HG03139 (cell line): ENCODE data around the gene PSAPL1.

Experiments used
- ATAC-seq: cut with Tn5 transposase; IDR thresholded peaks from one replicate; pipeline ENCODE4 v1.9.1; 2021; ENCODE audit not compliant: unreplicated experiment

Gene PSAPL1, protein sequence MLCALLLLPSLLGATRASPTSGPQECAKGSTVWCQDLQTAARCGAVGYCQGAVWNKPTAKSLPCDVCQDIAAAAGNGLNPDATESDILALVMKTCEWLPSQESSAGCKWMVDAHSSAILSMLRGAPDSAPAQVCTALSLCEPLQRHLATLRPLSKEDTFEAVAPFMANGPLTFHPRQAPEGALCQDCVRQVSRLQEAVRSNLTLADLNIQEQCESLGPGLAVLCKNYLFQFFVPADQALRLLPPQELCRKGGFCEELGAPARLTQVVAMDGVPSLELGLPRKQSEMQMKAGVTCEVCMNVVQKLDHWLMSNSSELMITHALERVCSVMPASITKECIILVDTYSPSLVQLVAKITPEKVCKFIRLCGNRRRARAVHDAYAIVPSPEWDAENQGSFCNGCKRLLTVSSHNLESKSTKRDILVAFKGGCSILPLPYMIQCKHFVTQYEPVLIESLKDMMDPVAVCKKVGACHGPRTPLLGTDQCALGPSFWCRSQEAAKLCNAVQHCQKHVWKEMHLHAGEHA

DNA sequence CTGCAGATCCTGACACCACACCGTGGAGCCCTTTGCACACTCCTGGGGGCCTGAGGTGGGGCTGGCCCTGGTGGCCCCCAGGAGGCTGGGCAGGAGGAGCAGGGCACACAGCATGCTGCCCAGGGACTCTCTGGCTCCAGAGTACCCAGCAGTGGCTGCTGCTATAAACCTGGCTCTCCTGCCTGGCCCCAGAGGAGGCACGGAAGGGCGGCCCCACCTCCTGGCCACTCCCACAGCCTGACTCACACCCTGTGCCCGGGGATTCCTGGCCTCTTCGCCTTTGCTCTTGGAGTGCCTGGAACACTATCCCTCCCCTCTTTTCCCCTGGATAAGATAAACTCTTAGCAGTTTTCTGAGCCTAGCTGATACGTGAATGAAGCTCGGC is at the start of gene PSAPL1:
PSAPL1 (minus strand) TSS at position 165 of the 385 bp plus-strand sequence; CDS start at position 114, 51 bp downstream.
- no peak for ATAC-seq

DNA sequence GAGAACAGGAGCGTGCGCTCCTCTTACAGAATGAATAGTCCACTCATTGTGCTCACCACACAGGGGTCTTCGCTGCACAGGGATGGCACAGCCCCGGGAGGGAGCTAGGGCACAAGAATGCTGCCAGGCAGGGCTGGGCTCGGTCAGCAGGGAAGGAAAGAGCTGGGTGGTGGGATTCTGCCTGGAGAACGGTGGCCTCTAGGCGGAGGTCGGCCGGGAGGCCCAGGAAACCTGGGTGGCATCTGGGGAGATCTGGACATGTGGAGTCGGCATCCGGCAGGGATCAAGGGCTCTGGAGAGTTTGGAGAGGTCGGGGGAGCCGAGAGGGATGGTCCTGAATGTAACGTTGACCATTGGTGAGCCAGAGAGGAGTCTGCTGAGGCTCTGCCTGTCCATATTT is 46.5 kb upstream of the PSAPL1 start:
- ATAC-seq, result no peak

DNA sequence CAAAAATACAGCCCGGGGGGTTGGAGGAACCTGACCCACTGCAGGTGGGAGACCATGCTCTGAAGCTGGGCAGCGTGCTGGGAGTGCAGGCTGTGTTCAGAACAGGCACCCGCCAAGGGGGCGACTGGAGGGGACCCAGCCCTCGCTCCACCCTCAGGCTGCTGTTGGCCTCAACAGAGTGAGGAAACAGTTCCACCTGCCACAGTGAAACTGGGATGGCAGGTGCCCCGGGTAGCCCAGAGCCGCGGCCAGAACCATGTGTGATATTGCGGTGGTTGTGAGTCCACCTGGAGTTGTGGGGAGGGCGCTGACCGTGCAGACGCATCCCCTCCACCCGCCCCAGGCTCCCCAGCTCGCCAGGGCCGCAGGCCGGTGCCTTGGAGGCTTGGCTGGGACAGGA is 45.7 kb upstream of the PSAPL1 start:
- no peak for ATAC-seq

DNA sequence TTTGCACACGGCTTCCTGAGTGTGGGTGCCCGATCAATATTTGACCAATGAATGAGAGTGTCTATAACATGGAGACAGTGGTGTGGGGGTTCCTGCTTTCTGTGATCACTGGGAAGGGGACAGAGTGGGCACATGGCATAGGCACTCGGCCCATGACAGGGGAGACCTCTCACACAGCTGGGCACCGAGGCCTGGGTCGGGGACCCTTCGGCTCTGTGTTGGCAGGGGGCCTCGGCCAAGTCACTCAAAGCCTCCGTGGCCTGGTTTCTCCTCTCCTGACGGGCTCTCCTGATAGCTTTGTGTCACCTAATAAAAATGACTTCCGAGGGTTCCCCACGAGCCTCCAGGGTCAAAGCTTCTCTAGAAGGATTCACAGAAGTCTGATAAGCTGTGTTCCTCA is 43.9 kb upstream of the PSAPL1 start:
- no peak for ATAC-seq

DNA sequence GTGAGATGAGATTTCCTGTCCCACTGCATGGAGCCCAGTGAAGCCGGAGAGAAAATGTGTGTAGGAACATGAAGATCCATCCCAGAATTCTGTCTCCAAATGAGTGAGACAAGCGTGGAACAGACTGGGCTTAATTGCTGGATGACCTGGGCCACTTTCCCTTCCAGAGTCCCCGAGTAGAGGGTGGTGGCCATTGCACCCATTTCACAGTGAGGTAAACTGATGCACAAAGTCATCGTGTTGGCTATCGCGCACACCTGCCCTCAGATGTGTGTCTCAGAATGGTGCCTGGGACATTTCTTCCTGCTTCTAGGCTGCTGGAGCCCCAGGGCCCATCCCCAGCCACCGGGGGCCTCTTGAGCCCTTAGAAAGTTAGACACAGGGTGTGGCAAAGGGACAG is 43.0 kb upstream of the PSAPL1 start:
- ATAC-seq, result no peak

DNA sequence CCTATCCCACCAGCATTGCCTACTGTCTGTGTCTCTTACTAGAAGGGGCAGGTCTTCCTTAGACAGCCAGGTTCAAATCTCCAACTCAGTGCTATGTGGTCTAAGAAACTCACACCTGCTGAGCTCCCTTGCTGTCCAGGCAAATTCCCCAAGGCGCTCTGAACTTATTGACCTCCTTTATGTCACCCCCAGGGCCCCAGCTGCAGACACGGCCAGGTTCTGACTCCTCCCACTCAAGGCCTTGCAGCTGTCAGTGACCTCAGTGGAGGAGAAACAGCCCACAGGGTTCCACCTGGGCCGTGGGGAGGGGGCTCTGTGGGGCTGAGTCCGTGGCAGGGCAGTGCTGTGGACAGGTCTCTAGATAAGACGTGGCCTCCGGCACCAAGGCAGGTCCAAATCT is 42.1 kb upstream of the PSAPL1 start:
- no peak for ATAC-seq

DNA sequence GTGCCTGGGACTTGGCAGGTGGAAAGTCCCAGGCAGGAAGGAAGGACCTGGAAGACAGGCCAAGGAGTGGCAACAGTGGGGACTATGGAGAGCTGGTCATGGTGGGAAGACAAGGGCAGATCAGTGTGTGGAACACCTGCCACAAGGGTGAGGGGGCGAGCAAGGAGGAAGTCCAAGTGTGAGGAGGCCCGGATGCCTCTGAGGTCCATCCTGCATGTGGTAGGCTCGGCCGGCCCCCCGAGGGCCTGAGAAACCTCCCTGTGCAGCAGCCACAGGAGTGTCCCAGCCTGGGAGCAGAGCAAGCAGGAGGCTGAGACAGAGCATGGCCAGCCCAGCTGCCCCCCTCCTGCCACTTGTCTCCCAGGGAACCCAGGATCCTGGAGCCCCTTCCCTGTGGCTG is 40.5 kb upstream of the PSAPL1 start:
- no peak for ATAC-seq

DNA sequence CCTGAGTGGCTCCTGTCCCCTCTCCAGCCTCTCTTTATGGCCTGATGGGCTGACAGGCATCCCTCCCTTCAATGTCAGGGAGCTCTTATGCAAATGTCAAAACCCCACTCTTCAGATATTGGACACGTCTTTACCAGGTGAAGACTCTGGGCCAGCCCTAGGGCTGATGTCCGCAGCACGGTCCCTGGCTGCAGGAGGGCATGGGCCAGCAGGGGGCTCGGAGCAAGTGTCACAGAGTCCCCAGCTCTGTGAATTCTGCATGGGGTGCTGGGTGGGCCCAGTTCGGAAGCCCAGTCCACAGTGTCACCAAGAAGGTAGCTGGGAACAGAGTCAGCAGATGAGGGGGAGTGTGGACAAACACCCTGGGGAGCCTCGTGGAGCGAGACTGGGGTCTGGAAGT is 39.6 kb upstream of the PSAPL1 start:
- no peak for ATAC-seq

DNA sequence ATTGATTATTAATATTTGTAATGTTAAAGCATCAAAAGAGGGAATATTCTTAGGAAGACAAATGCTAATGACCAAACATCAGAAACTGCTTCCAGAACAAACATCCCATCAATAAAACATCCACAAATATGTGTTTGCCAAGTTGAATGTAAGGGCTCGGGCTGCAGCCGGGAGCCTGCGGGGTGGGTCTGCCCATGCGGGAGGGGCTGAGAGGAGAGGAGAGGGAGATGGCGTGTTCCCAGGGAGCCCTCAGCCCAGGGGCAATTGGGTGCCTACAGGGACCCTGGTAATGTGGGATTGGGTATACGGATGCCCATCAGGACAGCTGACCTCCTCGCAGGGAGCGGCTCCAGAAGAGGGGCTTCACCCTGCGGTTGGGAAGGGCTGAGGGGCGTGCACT is 38.4 kb upstream of the PSAPL1 start:
- ATAC-seq, result no peak

DNA sequence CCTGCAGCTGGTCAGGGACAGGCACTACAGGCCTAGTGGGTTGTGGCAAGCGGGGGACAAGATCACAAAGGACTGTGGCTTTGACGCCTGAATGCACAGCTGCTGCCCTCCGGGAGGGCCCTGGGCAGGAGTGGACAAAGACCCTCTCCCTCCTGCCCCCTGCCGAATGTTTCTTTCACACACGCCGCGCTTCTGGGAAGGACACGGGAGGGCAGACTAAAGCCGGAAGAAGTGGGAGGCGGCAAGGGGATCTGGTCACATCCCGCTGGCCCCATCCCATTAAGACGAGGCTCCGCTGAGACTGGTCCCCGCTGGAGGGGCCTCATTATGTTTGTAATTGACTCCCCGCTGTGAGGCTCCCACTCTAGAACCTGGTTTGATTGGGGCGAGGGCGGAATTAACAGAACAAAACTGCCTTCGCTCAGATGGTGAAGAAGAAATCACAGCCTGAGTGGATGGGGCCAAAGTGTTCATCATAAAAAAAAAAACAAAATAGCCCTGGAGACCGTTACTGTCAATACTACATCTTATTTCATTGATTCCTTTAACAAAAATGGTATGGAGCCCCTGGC is 37.8 kb upstream of the PSAPL1 start:
- no peak for ATAC-seq

DNA sequence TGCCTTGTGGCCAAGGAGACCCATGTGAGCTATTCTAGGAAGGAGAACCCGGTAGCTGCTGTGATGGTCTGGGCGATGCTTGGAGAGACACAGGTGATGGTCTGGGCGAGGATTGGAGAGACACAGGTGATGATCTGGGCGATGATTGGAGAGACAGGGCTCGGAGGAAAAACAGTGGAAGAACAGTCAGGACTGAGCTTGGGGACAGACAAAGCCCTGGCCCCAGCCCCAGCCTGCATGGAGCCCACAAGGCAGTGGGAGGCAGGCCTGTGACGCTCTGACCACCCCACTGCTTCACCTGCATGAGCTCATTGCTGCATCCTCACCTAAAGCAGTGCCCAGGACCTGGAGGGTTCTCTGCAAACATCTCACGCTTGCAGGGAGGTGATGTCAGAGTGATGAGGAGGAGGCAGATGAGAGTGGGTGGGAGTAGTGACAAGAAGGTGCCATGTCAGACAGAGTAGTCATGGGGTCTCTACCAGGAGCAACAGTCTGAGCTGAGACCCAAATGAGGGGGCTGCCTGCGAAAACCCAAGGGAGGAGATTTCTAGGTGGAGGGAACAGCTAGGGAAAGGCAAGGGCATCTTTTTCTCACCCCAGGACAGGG is 35.9 kb upstream of the PSAPL1 start:
- ATAC-seq, result no peak

DNA sequence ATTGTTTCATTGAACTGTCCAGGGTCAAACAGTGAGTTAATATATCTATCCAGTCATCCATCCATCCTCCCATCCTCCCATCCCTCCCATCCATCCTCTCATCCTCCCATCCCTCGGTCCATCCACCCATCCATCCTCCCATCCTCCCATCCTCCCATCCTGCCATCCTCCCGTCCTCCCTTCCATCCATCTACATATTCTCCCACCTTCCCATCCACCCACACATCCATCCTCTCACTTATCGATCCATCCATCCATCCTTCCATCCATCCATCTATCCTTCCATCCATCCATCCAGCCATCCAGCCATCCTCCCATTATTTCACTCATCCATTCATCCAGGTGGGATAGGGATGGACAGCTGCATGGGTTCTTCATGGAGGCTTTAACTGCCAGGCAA is 35.4 kb upstream of the PSAPL1 start:
- ATAC-seq, result no peak

DNA sequence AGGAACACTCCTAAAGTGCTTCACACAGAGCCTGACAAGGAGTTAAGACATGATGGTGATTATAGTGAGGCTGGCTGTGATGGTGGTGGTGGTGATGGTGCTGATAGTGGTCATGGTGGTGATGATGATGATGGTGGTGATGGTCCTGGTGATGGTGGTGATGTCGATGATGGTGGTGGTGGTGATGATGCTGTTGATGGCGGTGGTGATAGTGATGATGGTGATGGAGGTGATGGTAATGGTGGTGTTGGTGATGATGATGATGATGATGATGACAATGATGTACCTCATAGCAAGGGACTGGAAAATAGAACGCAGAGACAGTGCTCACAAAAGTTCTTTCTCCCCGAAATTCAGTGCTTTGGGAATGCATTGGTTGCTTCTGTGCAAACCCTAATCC is 34.3 kb upstream of the PSAPL1 start:
- ATAC-seq, result no peak

DNA sequence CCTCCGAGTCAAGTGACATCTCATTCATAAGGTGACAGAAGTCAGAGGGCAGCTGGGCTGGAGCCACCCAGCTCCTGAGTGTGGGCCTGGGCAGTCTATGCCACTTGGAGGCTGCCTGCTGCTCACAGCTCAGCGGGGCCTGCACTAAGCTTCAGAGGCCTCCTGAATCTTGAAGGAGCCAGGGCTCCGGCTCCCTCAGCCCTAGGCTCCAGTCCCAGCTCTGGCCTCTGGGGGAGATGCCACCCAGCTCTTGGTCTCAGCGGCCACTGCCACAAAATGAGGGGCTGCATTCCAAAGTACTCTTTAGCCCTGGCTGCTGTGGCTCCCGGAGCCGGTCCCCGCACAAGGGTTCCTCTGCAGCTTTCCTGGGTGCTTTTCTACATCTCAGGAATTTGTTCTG is 32.7 kb upstream of the PSAPL1 start:
- no peak for ATAC-seq

DNA sequence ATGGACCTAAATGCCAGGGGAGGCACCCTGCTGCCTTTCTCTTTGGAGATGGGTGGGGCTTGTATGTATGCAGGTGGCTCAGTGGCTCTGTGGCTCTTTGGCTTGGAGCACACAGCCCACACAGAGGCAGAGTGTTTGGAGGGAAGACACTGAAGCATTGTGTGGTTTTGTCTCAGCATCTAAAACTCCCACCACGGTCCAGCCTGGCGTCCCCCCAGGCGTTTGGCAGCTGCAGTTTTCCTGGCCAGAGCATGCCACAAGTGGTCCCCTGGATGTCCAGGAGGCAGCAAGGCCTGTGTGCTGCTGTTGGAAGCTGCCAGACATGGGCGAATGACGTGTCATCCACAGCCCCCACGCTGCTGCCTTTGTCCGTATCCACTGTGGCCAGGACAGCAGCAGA is 32.2 kb upstream of the PSAPL1 start:
- no peak for ATAC-seq

DNA sequence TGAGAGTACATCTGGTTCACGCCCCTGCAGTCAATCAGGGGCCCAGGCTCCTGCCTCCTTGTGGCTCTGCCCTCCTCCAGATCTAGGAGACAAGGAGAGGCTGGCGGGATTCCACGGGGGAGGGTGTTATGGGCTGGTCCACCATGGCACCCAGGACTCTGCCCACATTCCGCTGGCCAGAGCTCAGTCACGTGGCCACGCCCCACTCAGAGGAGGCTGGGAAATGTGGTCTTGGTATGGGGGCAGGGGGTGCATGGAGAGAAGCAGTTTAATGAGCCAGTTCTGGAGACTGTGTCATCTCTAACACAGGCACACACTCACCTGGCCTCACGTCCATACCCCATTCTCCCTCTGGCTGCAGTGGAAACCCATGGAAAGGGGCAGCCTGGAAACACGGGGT is 31.5 kb upstream of the PSAPL1 start:
- ATAC-seq, result no peak

DNA sequence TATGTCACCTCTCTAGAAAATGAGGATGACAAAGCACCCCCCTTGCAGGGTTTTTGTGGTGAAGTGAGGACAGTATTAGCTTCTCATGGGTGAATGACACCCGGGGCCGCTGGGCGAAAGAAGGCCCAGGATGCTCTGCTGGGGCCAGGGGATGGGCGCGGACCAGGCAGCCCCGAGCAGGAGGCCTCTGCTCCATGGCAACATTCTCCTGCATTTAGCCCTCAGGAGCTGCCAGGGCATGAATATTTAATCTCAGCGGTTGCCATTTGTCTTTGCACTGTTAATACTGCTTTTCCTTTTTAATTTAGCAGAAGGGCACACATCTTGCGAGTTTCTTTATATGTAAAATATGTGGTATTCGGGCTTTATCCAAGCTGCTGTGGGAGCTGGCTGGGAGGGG is 30.3 kb upstream of the PSAPL1 start:
- ATAC-seq, result no peak

DNA sequence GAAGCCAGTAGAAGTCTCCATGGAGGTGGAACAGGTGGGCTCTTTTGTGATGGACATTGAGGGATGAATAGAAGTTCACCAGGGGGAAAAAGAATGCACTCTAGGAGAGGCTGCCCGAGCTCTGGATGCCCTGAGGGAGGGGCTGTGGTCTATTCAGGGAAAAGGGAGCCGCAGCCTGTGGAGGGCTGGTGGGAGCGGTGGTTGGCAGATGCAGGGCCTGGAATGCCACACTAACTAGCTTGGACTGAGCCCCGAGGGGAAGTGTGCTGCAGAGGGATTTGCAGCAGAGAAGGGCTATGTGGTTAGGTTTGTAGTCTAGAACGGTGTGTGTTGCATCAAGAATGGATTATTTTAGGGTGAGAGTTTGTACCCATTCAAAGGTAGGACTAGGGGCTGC is 29.5 kb upstream of the PSAPL1 start:
- no peak for ATAC-seq

DNA sequence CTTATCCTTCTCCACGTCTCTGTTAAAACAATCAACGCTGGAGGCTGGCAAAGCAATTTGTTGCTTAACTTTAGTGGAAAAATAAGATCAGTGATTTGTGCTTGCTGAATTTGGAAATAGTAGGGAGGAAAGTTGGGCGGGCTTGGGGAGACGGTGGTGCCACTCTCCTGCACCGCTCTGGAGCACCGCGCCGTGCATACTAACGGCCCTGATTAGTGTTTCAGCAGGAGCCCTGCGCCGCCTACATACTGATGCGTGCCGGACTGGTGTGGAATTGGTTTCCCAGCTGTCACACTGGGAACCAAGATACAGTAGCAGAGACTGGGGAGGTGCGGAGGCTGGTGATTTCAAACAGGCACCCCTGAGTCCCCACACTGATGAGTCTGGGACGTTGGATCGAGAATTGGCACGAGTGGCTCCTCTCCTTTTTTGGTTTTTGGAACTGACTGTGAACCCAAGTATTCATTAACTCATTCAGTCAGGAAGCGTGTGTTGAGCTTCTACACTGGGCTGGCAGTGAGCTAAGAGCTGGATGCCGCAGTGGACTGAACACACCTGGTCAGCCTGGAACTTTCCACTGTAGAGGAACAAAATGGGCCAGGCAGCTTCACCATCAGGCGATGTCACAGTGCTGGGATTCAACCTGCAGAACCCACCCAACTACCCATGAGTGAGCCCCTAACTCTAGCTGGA is 29.0 kb upstream of the PSAPL1 start:
- ATAC-seq, result no peak

DNA sequence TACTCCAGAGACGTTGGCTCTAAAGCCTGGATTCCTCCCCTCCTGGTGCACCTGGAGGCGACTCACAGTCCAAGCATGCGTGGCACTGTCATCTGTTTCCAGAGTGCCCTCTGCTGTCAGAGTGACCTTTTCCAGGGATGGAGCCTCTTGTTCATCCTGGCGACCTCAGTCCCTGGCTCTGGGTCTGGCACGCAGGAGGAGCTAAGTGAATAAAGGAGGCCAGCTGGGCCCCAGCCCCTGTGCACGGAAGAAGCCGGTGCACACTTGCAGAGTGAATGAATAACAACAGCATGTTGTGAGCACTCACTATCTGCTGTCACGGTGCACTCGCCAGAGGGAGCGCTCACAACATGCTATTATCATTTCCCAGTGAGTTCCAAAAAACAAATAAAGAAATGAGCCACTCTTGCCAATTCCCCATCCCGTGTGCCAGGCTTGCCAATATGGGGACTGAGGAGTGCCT is 27.8 kb upstream of the PSAPL1 start:
- no peak for ATAC-seq

DNA sequence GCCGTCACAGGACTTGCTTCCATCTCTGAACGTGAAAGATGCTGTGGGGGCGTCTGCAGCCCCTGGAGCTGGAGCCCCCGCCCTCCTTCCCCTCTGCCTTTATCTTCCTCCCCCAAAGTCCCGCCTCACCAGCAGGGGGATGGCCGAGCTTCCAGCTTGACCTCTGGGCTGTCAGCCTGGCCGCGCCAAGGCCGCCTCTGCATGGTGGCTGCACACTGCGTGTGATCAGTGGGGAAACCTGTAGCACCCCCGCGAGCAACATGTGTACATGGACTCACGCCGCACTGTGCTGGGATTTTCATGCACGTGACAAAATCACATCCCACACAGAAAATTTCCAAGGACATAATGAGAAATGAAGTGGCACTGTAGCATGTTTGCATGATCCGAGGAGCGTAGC is 26.5 kb upstream of the PSAPL1 start:
- no peak for ATAC-seq

DNA sequence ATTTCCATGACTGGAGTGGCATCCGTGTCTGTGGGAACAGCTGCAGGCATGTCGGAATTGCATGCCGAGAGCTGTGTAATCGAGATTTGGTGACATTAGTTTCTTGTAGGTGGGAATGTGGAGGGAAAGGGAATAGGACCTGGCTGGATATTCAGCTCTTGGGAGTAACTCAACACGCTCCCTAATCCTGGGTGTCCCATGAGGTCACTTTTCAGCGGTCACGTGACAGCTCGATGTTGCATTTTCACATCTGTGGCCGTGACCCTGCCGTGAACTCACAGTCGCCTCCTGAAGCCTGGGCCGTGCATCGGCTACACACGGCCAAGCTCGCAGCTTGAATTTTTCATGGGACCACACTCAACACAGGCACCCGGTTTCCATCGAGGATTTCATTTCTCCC is 25.8 kb upstream of the PSAPL1 start:
- no peak for ATAC-seq
